IMR-90 (cell line): ENCODE data around the gene HIRA. TPM values are rescaled to one million over a fixed set of nuclear protein-coding genes. Genes with fewer than 3 reads are reported as not detected.

Experiments
- ATAC-seq: fragments of 200-7000 bp; cut with Tn5 transposase; 2 replicates; pipeline ENCODE4 v1.9.1; 2020; ENCODE audit warnings: low read depth, mild to moderate bottlenecking, moderate library complexity
- BruUV-seq: library from RNA; stranded (reverse); fragments of 400-500 nt; replicated peaks from 2 replicates; lab custom pipeline; 2021; lab: Mats Ljungman, UMichigan
- CTCF ChIA-PET: fragments of 300-600 bp; formaldehyde crosslinking; extraction: SDS; loops from one replicate; lab custom pipeline; 2021; ENCODE audit warnings: antibody characterized with exemption; lab: Yijun Ruan, JAX
- POLR2A ChIA-PET: fragments of 300-600 bp; sonication (Branson Sonifier 250); formaldehyde crosslinking; loops from one replicate; lab custom pipeline; 2022; ENCODE audit warnings: antibody characterized with exemption; ENCODE audit not compliant: unreplicated experiment; lab: Charles Lee
- DNase-seq: peaks from one replicate; pipeline ENCODE4 v3.0.0; 2013
- H2AFZ ChIP-seq: replicated peaks from 2 replicates; pipeline ENCODE3; 2013; ENCODE audit warnings: low read length, mild to moderate bottlenecking; ENCODE audit not compliant: poor library complexity
- H2AK5ac ChIP-seq: 2 replicates; pipeline ENCODE4 v1.6.1; 2013; ENCODE audit warnings: low read depth, low read length, inconsistent platforms
- H2AK9ac ChIP-seq: replicated peaks from 2 replicates; pipeline ENCODE3; 2013; ENCODE audit warnings: mild to moderate bottlenecking, low read depth, low read length, moderate library complexity; ENCODE audit not compliant: poor library complexity
- H2BK120ac ChIP-seq: 2 replicates; pipeline ENCODE4 v1.6.1; 2013; ENCODE audit warnings: low read depth, low read length, inconsistent platforms
- H2BK15ac ChIP-seq: 3 replicates; pipeline ENCODE4 v1.6.1; 2013; ENCODE audit warnings: low read depth, low read length, inconsistent platforms
- H2BK20ac ChIP-seq: 2 replicates; pipeline ENCODE4 v1.6.1; 2013; ENCODE audit warnings: low read depth, mild to moderate bottlenecking, inconsistent platforms, low read length, moderate library complexity
- H2BK5ac ChIP-seq: 2 replicates; pipeline ENCODE4 v1.6.1; 2013; ENCODE audit warnings: mild to moderate bottlenecking, low read depth, low read length, inconsistent platforms; ENCODE audit not compliant: poor library complexity, severe bottlenecking
- H3K14ac ChIP-seq: replicated peaks from 2 replicates; pipeline ENCODE4 v1.6.1; 2013; ENCODE audit warnings: low read depth, low read length, inconsistent platforms
- H3K18ac ChIP-seq: 2 replicates; pipeline ENCODE4 v1.6.1; 2013; ENCODE audit warnings: low read depth, low read length, control low read depth
- H3K23ac ChIP-seq: 2 replicates; pipeline ENCODE4 v1.6.1; 2013; ENCODE audit warnings: low read depth, low read length, inconsistent platforms
- H3K27ac ChIP-seq: 2 replicates; pipeline ENCODE4 v1.5.1; 2013; ENCODE audit warnings: mild to moderate bottlenecking, control low read depth, low read length; ENCODE audit not compliant: insufficient read depth
- H3K27me3 ChIP-seq: 2 replicates; pipeline ENCODE4 v1.6.1; 2013; ENCODE audit warnings: low read length; ENCODE audit not compliant: control insufficient read depth, insufficient read depth
- H3K36me3 ChIP-seq: 2 replicates; pipeline ENCODE4 v1.6.1; 2013; ENCODE audit warnings: low read length, mixed read lengths; ENCODE audit not compliant: control insufficient read depth, insufficient read depth
- H3K4ac ChIP-seq: 2 replicates; pipeline ENCODE4 v1.6.1; 2013; ENCODE audit warnings: low read depth, low read length, inconsistent platforms
- H3K4me1 ChIP-seq: 2 replicates; pipeline ENCODE4 v1.6.1; 2013; ENCODE audit warnings: low read length, mixed read lengths; ENCODE audit not compliant: control insufficient read depth, insufficient read depth
- H3K4me2 ChIP-seq: 2 replicates; pipeline ENCODE4 v1.6.1; 2013; ENCODE audit warnings: low read depth, mild to moderate bottlenecking, control low read depth, low read length, moderate library complexity
- H3K4me3 ChIP-seq: 2 replicates; pipeline ENCODE4 v1.5.1; 2013; ENCODE audit warnings: low read depth, mild to moderate bottlenecking, control low read depth, low read length, moderate library complexity; ENCODE audit not compliant: insufficient read depth
- H3K56ac ChIP-seq: 2 replicates; pipeline ENCODE4 v1.6.1; 2013; ENCODE audit warnings: low read length, inconsistent platforms; ENCODE audit not compliant: insufficient read depth; ENCODE audit errors: extremely low read depth
- H3K79me1 ChIP-seq, 2 experiments: 2 replicates each; pipeline ENCODE4 v1.6.1; 2013; ENCODE audit warnings: low read length in 2 of 2, inconsistent platforms in 1 of 2, low read depth in 1 of 2
- H3K9ac ChIP-seq: 2 replicates; pipeline ENCODE4 v1.6.1; 2013; ENCODE audit warnings: low read depth, low read length, control low read depth
- H3K9me1 ChIP-seq: 2 replicates; pipeline ENCODE4 v1.6.1; 2013; ENCODE audit warnings: low read length, inconsistent platforms; ENCODE audit not compliant: insufficient read depth
- H3K9me3 ChIP-seq: 2 replicates; pipeline ENCODE4 v1.6.1; 2013; ENCODE audit warnings: low read length; ENCODE audit not compliant: control insufficient read depth, insufficient read depth
- H4K20me1 ChIP-seq: 2 replicates; pipeline ENCODE4 v1.6.1; 2013; ENCODE audit warnings: low read length, inconsistent platforms; ENCODE audit not compliant: insufficient read depth
- H4K5ac ChIP-seq: 2 replicates; pipeline ENCODE4 v1.6.1; 2013; ENCODE audit warnings: mild to moderate bottlenecking, low read depth, low read length, control low read depth
- H4K8ac ChIP-seq, 2 experiments: 2 replicates each; pipeline ENCODE4 v1.6.1; 2013; ENCODE audit warnings: low read depth in 2 of 2, low read length in 2 of 2, control low read depth in 1 of 2, inconsistent platforms in 1 of 2
- H4K91ac ChIP-seq: 2 replicates; pipeline ENCODE4 v1.6.1; 2013; ENCODE audit warnings: low read depth, low read length, inconsistent platforms; ENCODE audit not compliant: insufficient read depth
- CEBPB ChIP-seq: IDR thresholded peaks from 2 replicates; pipeline ENCODE4 v1.6.1; 2012; ENCODE audit warnings: low read depth, low read length, improper control_type of control experiment
- CHD1 ChIP-seq: IDR thresholded peaks from 2 replicates; pipeline ENCODE4 v1.6.1; 2012; ENCODE audit warnings: low read depth, low read length, improper control_type of control experiment
- CTCF ChIP-seq: conservative IDR thresholded peaks from 2 replicates; pipeline ENCODE4 v1.5.1; 2012; ENCODE audit warnings: mild to moderate bottlenecking, low read depth, low read length, improper control_type of control experiment
- FOS ChIP-seq: fragments of 150-350 bp; IDR thresholded peaks from 2 replicates; pipeline ENCODE4 v1.6.1; 2016; ENCODE audit warnings: low read depth, low read length
- MAFK ChIP-seq: IDR thresholded peaks from 2 replicates; pipeline ENCODE4 v1.6.1; 2012; ENCODE audit warnings: low read depth, low read length, improper control_type of control experiment
- MXI1 ChIP-seq: IDR thresholded peaks from 2 replicates; pipeline ENCODE4 v1.6.1; 2012; ENCODE audit warnings: low read depth, mild to moderate bottlenecking, low read length, moderate library complexity, borderline replicate concordance
- POLR2A ChIP-seq: IDR thresholded peaks from 2 replicates; pipeline ENCODE4 v1.6.1; 2012; ENCODE audit warnings: mild to moderate bottlenecking, low read depth, low read length
- RAD21 ChIP-seq: IDR thresholded peaks from 2 replicates; pipeline ENCODE4 v1.6.1; 2012; ENCODE audit warnings: low read length, improper control_type of control experiment
- RCOR1 ChIP-seq: IDR thresholded peaks from 2 replicates; pipeline ENCODE4 v1.6.1; 2012; ENCODE audit warnings: mild to moderate bottlenecking, low read length, improper control_type of control experiment; ENCODE audit not compliant: insufficient replicate concordance
- RFX5 ChIP-seq: IDR thresholded peaks from 2 replicates; pipeline ENCODE4 v1.8.0; 2012; ENCODE audit warnings: low read depth, mild to moderate bottlenecking, low read length, moderate library complexity
- SMC3 ChIP-seq: fragments of 150-350 bp; IDR thresholded peaks from 2 replicates; pipeline ENCODE4 v1.6.1; 2016; ENCODE audit warnings: low read depth, mild to moderate bottlenecking, antibody characterized with exemption, low read length, moderate library complexity
- USF2 ChIP-seq: fragments of 150-350 bp; IDR thresholded peaks from 2 replicates; pipeline ENCODE4 v1.6.1; 2017; ENCODE audit warnings: mild to moderate bottlenecking, antibody characterized with exemption, low read length, low read depth
- WGBS, 2 experiments: methylation state at CpG; one replicate each; pipeline versions ENCODE4 v1.1.5 to v1.1.7; 2013; ENCODE audit warnings: missing lambda C conversion rate in 2 of 2; ENCODE audit not compliant: insufficient read length in 1 of 2; ENCODE audit errors: extremely low coverage in 2 of 2; 5-methylcytosine and 5-hydroxymethylcytosine counted together
- dilution Hi-C: fragments of 300-500 bp; cut with HindIII; formaldehyde crosslinking; loops from one replicate; pipeline ENCODE4 v1.14.3; 2018; ENCODE audit warnings: low sequenced_read_pairs; ENCODE audit not compliant: unreplicated experiment
- in situ Hi-C: fragments of 300-500 bp; cut with MboI; formaldehyde crosslinking; loops from 3 replicates; pipeline ENCODE4 v1.14.3; 2019; ENCODE audit warnings: low sequenced_read_pairs, inconsistent platforms, mixed read lengths
- intact Hi-C: fragments of 100-400 bp; cut with micrococcal nuclease; formaldehyde crosslinking; loops from 2 replicates; pipeline ENCODE4 v1.10.0; 2022
- polyA plus RNA-seq, 3 experiments: library from polyadenylated mRNA; depleted of rRNA; stranded (reverse); fragments of >200 nt; gene quantifications; 2 replicates each; pipeline ENCODE4 v1.2.3, GENCODE V29; 2012; ENCODE audit warnings: low replicate concordance in 1 of 3
- total RNA-seq: library from RNA; depleted of rRNA; stranded (reverse); fragments of >200 nt; gene quantifications from 2 replicates; pipeline ENCODE4 v1.2.3, GENCODE V29; 2012

Gene HIRA
- total and polyA plus RNA-seq, 2 of the 4 experiments (the other 2 are of a cell fraction), result 14.5 to 24.2 TPM

GRCh38 chr22:19480789-19481188 is 49.3 kb upstream of the HIRA start (continued):
- TF ChIP-seq RAD21, result no peak
- TF ChIP-seq MAFK, result no peak
- no peak for TF ChIP-seq FOS

- Histone ChIP-seq H4K8ac (no peak overlapping the region), H2AFZ (peak overlapping the region; percentile 97), H2AK9ac (peak overlapping the region; percentile 43), H3K9ac (peak overlapping the region; percentile 23; the same call in 1 of the 2 replicates), H3K14ac (no peak overlapping the region), H4K20me1 (peaks cover 21% of the 10 kb centered on the region), H3K9me3 (no peaks in the 10 kb centered on the region), H3K4ac (no peak overlapping the region), H3K27me3 (no peaks in the 10 kb centered on the region), H3K79me1 (peaks cover 23 to 51% of the 10 kb centered on the region in 2 experiments; a peak in 3 of 4 replicates), H2AK5ac (peak overlapping the region; percentile 35; the same call in 1 of the 2 replicates), H3K23ac (no peak overlapping the region), H3K27ac (no peak overlapping the region; the same call in 1 of the 2 replicates), H3K9me1 (peaks cover 3% of the 10 kb centered on the region; the same call in 1 of the 2 replicates), H2BK15ac (no peak overlapping the region), H3K4me3 (peak overlapping the region; percentile 52), H4K5ac (no peak overlapping the region), H3K56ac (no peak overlapping the region), H3K18ac (no peak overlapping the region), H3K4me1 (peaks cover 3% of the 10 kb centered on the region), H4K91ac (no peak overlapping the region), H3K4me2 (peak overlapping the region; percentile 62), H2BK5ac (no peak overlapping the region), H3K36me3 (peaks cover 5% of the 10 kb centered on the region; the same call in 1 of the 2 replicates), H2BK120ac (no peak overlapping the region), H2BK20ac (no peak overlapping the region)
- CTCF ChIA-PET, result interaction anchor here (1.2 kb wide), 1 partner anchor 149 kb away, joined by 3 read pairs; no protein-coding TSS in a partner anchor
- no peak for TF ChIP-seq CHD1
- TF ChIP-seq MXI1, result no peak
- no peak for TF ChIP-seq RAD21
- TF ChIP-seq SMC3, result no peak
- TF ChIP-seq CTCF, result no peak
- no peak for TF ChIP-seq RCOR1
- no peak for TF ChIP-seq POLR2A
- TF ChIP-seq CEBPB, result no peak
- TF ChIP-seq USF2, result no peak
- no peak for TF ChIP-seq RFX5
- in situ Hi-C loops, result no loop called here
- 3% methylated on average over 5 of the region's 15 CpGs; no CpG with 5 or more reads in 1 of the 2 experiments for WGBS, 2 experiments
- intact Hi-C loops, result no loop called here
- ATAC-seq, result no peak
- BruUV-seq, result no TSS peak
- dilution Hi-C loops, result no loop called here
- POLR2A ChIA-PET, result interaction anchor here (0.7 kb wide), 1 partner anchor 143 kb away, joined by 4 read pairs; no protein-coding TSS in a partner anchor
- DNase-seq, result no peak
Measured at GRCh38 chr22:19480173-19480568, 48.6 kb upstream of the HIRA start.
